Activated CD8-positive, alpha-beta memory T cell treated with anti-CD3 and anti-CD28 coated beads, Interleukin-2, amount 50 U/mL, for 24 hours (primary cell): ENCODE results near the gene TMED5.
"Not testable (repeated sequence)": the region's sequence is repeated elsewhere in the genome, so short reads cannot be mapped to it uniquely, and the experiment has no call there.

Experiments used
- DNase-seq: peaks from one replicate; pipeline ENCODE4 v3.0.0-alpha.2; 2020; ENCODE audit errors: extremely low read depth

Gene TMED5

DNA sequence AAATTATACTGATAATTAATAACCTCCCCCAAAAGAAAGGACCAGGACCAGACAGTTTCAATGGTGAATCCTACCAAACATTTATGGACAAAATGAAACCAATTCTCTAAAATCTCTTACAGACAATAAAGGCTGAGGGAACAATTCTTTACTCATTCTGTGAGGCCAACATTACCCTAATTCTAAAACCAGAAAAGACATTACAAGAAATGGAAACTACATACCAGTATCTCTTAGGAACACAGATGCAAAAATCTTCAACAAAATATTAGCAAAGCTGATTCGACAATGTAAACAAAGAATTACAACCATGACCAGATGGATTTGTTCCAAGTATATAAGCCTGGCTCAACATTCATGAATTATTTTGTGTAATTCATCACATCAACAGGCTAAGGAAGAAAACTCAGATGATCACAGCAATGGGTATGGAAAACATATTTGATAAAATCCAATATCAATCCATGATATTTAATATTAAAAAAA, 8.6 kb downstream of the TMED5 start:
- no peak for DNase-seq

DNA sequence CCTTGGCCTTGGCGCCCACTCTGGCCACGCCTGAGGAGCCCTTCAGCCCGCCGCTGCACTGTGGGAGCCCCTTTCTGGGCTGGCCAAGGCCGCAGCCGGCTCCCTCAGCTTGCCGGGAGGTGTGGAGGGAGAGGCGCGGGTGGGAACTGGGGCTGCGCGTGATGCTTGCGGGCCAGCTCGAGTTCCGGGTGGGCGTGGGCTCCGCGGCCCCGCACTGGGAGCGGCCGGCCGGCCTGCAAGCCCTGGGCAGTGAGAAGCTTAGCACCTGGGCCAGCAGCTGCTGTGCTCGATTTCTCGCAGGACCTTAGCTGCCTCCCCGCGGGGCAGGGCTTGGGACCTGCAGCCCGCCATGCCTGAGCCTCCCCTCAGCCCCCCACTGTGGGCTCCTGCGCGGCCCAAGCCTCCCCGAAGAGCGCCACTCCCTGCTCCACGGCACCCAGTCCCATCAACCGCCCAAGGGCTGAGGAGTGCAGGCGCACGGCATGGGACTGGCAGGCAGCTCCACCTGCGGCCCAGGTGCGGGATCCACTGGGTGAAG, 10.0 kb downstream of the TMED5 start:
- DNase-seq: not testable (repeated sequence)

DNA sequence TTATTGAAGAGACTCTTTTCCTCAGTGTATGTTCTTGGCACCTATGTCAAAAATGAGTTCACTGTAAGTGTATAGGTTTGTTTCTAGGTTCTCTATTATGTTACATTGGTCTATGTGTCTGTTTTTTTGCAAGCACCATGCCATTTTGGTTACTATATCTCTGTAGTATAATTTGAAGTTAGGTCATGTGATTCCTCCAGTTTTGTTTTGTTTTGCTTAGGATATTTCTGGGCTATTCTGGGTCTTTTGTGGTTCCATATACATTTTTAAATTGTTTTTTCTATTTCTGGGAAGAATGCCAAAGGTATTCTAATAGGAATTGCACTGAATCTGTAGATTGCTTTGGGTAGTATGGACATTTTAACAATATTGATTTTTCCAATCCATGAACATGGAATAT, 13.2 kb downstream of the TMED5 start:
- no peak for DNase-seq

DNA sequence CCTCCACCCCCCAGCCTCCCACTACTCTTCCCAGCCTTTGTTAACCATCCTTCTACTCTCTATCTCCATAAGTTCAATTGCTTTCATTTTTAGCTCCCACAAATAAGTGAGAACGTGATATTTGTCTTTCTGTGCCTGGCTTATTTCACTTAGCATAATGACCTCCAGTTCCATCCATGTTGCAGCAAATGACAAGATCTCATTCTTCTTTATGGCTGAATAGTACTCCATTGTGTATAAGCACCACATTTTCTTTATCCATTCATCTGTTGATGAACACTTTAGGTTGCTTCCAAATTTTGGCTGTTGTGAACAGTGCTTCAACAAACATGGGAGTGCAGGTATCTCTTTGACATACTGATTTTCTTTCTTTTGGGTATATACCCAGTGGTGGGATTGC, 14.3 kb downstream of the TMED5 start:
- not testable (repeated sequence) for DNase-seq

DNA sequence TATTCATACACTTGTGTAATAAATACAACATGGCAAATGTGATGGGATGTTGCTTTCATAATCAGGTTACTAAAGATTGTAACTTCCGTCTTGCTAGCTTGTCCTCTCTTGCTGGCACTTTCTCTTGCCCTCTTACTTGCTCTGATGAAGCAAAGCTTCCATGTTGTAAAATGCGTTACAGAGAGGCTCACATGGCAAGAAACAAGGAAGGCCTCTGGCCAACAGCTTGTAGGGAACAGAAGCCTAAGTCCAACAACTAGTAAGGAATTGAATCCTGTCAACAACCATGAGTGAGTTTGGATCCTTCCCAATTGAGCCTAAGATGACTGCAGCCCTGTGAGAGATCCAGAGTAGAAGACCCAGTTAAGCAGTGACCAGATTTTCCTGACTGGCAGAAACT, 15.4 kb downstream of the TMED5 start:
- no peak for DNase-seq

DNA sequence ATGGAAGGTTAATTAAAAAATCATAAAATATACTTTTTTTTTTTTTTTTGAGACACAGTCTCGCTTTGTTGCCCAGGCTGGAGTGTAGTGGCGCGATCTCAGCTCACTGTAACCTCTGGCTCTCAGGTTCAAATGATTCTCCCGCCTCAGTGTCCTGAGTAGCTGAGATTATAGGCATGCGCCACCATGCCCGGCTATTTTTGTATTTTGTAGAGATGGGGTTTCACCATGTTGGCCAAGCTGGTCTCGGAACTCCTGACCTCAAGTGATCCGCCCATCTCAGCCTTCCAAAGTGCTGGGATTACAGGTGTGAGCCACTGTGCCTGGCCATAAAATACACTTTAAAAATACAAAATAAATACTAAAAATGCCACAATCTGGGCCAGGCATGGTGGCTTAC, 16.9 kb downstream of the TMED5 start:
- DNase-seq: not testable (repeated sequence)

DNA sequence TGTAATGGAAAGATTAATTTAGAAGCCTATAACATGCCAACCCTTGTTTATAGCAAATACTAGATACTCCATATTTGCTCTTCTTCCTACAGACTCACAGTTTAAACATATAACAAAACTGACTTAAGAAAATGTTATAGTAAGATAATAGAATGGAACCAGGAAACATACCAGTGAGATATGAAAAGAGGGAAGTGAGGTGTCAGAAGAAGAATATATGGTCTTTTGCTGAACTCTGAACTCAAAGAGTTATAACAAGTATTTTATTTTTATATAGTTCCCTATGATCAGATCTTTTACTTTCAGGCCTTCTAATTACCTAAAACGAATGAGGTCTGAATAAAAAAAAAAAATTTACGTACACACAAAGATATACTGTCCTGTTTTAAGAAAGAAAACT, 20.9 kb downstream of the TMED5 start:
- DNase-seq: no peak

DNA sequence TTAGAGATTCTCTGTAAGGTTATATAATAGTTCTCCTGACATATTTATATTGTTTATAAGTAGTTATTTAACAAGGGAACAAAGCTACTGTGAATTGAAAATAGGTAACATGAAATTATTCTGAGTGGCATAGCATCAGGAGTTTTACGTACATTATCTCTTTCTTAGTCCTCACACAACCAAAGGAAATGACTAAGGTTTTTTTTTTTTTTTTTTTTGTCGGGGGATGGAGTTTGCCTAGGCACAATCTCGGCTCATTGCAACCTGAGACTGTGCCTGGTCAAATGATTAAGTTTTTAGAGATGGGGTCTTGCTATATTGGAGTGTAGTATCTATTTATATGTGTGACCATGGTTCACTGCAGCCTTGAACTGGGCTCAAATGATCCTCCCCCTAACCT, 24.9 kb downstream of the TMED5 start:
- no peak for DNase-seq

DNA sequence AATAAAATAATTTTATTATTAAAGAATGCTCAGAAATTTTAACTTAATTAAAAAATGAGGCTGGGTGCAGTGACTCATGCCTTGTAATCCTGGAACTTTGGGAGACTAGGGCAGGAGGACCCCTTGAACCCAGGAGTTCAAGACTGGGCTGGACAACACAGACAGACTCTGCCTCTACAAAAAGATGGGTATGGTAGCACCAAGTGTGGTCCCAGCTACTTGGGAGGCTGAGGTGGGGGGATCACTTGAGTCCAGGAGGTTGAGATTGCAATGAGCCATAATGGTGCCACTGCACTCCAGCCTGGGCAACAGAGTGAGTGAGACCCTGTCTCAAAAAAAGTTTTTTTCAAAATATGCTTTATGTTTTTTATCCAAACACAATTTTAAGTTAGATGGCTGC, 25.3 kb downstream of the TMED5 start:
- no peak for DNase-seq

DNA sequence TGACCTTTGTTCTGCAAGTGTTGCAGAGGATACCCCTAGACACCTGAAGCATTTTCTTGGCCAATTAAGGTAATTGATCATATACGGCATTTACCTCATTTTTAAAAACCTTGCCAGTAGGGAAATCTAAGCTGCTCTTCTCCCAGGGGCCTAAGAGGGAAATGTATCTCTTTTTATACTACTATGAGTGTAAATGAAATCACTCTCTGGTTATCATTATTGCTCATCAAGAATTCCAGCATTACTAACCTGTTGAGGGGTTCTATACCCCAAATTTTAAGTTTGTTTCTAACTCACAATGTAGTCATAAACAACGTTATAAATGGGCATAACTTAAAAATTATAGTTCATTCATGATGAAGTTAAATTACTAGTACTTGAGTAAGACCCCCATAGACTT, 27.4 kb downstream of the TMED5 start:
- no peak for DNase-seq

DNA sequence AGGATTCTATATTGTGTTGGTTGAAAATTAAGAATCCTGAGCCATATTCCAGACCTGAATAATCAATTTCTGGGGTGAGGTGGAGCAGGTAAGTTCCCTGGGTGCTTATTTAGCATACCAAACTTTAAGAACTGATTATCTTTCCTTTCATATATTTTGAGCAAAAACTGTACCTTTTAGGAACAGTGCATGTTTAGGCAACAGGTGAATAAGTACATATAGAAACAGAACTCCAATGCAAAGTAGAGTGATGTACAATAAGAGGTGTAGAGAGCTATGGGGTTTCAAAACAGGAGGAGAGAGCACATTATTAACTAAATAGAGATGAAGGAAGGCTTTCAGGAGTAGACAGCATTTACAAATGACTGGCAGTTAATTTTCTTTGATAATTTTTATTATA, 28.7 kb downstream of the TMED5 start:
- DNase-seq: no peak

DNA sequence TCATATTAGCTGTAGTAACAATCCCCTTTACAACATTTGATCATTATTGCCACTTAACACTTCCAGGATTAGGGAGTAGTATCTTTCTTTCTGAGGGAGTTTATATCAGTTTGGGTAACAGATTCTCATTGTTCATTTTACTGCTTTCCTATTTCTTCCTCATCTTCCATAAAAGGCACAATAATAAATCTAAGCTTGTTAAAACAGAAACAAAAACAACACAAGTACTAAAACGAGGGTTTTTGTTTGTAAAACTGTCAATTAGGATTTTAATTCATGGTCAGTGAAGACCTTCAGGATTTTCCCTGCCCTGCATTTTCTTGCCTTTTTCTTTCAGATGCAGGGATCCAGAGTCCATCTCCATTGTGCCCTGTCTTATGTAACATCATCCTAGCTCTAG, 29.5 kb downstream of the TMED5 start:
- DNase-seq: no peak

DNA sequence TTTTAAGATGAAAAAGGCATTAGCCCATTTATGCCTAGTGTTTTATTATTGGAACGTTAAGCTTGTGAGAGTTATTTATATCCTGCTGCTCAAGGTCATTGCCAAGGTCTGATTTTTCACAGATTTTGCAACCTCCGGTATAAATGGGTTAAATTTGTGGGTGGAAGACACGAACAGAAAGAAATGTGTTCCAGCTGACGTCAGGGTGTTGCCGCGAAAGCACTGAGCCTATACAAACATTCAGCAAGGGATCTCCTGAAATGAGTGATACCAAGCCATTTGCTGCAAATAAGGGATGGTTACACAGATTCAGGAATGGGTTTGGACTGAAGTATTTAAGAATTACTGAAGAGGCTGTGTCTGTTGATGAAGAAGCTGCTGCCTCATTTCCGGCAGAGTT, 32.2 kb downstream of the TMED5 start:
- DNase-seq: no peak

DNA sequence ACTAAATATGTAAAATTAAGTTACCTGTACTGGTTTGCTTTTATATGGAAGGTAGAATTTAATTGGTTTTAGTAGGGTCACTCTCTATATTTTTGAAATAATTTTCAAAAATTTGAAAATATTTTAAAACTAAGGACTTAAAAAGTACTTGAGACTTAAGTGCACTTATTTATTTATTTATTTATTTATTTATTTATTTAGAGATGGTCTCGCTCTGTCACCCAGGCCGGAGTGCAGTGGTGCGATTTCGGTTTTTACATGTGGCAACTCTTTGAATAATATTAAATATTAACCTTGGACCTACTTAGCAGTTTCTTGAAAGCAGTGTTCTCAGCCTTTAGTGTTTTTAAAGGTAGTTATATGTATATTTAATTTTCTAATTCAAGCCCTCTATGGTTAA, 36.4 kb downstream of the TMED5 start:
- no peak for DNase-seq

DNA sequence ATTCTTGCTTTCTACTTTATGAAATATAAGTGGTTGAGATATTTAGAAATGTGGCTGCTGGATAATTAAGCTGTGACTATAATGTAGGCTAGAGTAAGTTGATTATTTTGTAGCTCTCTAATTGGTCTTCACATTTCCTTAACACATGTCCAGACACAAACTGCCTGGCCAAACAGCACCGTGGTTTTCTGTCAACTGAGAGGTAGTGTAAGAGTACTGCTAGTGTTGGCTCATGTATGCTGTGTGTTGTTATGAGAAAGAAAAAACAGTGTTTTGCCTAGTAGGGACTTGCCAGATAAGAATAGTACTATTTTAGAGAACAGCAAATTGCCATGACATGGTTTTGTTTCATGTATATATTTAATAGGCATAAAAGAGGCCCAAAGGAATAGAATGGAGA, 37.1 kb downstream of the TMED5 start:
- no peak for DNase-seq

DNA sequence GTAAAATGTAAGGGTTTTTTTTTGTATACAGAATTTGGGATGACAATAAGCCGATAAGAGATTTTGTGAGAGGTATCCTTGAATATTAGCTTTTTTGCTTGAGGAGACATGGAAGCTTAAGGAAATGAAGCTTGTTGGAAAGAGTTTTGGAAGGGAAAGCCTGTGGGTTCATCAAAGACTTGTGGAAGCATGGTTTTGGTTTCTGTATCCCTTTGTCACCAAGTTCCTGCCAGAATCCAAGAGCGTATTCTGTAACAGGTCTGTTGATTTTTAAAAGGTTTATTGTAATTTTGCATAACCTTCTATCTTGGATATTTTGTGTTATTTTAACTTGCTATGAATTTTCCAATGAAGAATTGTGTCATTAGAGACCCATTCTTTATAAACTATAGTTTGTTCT, 38.1 kb downstream of the TMED5 start:
- DNase-seq: no peak

DNA sequence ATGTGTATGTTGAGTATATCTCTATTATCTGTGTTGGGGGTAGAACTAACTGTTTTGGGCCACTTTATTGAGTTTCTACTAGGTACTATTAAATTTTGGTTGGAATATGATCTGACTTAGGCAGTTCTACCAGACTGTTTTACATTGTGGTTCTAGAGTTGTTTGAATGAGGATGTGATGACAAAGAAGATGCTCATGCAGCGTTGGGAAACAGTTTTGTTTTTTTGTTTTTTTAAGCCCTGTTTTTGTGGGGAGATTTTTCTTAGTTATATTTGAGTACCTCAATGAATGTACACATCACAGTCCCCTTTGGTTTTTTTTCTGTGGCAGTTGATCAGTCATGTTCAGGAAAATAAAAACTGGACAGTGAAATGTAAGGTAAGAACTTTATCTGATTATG, 40.1 kb downstream of the TMED5 start:
- no peak for DNase-seq

DNA sequence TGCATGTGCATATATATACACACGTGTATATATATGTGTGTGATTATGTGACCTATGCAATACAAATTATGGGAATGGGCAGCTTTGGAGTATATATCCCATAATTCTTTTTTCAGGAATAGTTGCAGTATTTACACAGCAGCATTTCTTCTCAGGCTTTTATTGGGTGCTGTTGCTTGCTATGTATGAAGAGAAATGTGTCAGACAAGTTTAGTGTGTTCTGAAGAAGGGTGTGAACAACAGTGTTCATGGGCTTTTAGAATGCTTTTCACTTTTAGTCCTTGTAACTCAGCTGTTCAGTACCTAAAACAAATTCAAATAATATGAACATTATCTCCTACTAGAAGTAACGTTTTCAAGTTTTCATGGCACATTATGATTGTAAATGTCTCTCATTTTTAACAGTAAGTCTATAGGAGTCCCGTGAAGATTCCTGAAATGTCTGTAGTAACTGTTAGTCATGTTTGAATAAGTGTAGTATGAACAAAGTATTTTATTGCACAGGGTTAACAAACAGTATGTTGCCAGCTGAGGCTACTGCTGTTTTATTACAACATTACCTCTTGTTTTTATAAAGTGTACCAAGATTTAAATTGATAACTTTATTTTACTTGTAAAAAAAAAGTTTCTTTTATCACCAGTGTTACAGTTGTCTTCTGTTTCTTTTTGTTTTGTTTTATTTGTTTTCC, 42.5 kb downstream of the TMED5 start:
- DNase-seq: no peak

DNA sequence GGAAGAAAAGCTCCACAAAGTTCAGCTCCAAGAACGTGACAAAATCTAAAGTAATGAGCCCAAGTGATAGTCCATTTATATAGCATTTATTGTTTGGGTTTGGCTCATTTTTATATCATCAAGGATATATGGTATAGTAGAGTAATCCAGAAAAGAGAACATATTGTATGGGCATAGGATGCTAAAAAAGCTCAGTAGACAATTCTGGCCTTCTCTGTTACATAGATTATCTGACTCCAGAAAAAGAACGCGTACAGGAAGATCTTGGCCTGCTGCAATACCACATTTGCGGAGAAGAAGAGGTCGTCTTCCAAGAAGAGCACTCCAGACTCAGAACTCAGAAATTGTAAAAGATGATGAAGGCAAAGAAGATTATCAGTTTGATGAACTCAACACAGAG, 43.8 kb downstream of the TMED5 start:
- DNase-seq: no peak

DNA sequence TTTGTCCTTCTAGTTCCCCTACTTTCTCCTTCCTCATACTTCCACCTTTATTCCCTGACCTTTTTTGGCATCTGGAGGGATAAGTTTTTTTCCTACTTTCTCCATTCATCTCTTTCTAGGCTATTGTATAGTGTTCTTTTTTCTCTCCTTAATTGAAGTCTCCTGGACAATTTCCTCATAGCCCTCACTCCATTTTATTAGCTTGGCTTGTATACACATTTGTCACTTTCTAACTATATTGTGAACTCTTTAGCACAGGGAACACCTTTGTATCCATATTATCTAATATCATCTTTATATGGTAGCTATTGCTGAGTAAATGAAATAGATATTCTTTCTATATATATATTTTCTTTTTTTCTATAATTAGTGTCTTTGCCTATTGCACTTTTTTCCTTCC, 47.6 kb downstream of the TMED5 start:
- no peak for DNase-seq

DNA sequence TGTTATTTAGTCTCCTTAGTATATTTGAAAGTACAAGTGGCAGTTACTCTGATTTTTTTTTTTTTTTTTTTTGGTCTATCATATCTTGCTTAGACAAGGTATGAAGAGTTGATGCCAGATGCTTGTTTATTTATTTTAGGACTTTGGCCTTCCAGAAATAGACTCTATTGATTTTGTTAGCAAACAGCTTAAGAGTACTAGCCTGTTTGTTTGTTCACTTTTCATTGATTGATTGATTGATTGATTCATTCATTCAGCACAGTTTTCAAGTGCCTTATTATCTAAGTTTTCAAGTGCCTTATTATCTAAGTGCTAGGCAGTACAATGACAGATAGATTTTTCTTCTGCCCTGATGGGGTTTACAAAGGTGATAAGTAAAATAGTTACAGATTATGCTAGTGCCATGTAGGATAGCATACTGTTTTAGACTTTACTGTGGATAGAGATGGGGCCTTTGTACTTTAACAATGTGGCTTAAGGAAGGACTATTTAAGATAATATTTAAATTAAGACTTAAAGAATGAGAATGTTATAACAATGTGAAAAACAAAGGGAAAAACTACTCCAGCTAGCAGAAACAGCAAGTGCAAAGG, 50.6 kb downstream of the TMED5 start:
- no peak for DNase-seq

DNA sequence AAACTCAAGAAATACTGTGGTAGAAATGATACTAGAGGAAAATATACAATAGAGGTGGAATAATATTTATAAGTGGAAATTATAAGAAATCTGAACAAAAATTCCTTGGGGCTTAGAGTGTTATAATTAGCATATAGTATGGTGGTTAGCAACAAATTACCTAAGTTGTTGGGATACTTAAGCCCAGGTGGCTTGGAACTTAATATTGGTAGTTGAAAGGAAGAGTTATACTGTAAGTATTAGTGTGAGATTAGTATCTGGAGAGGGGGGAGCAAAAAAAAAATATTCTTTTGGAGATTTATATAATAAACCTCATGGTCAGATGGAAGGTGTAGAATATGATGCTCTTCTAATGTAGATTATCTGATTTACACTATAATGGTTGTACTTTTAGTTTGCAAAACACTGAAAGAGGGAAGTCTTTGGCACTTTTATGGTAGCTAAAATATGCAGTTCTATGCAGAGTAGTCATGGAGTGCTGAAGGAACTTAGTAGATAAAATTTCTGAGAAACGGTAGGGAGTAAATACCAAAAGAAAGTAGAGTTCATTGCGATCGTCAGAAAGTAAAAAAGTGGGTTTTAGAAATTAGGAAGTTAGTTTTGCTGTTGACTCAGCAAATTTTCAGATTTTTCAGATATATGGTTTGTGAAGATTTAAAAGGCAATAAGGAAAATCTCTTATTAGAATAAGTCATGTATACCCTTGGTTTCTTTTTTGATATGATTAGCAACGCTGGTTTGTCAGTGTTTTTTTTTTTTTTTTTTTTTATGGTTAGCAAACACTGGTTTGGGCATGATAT, 55.5 kb downstream of the TMED5 start:
- DNase-seq: no peak
